ENCODE measurements around the gene ARSH. TPM values are rescaled to one million over a fixed set of nuclear protein-coding genes. Genes with fewer than 3 reads are reported as not detected.
"Not testable (repeated sequence)": the region's sequence is repeated elsewhere in the genome, so short reads cannot be mapped to it uniquely, and the experiment has no call there.

Gene ARSH
- polyA plus RNA-seq, 3 donors = 0.06 TPM; not detected in 2

GRCh38 chrX:3026074-3026815 lies 19.9 kb downstream of the ARSH start:
- 37 to 60% (median 56%) methylated on average over 10 of the region's 10 CpGs for WGBS, 3 donors
- no peak overlapping the region for H3K27ac ChIP-seq (ENCODE audit: low read depth, low read length)

- 53 to 79% (median 56%) methylated on average over 13 of the region's 13 CpGs for WGBS, 3 donors
Observed at GRCh38 chrX:3029129-3029528, 22.8 kb downstream of the ARSH start.

GRCh38 chrX:3037218-3037617 lies 30.9 kb downstream of the ARSH start:
- 87 to 92% (median 90%) methylated on average over 3 of the region's 3 CpGs for WGBS, 3 donors
- H3K27ac ChIP-seq (ENCODE audit: low read depth, low read length) = no peak overlapping the region

More at GRCh38 chrX:3029129-3029528, 22.8 kb downstream of the ARSH start:
- H3K27ac ChIP-seq (ENCODE audit: low read depth, low read length) = no peak overlapping the region

GRCh38 chrX:3044196-3044595 lies 37.9 kb downstream of the ARSH start:
- 49 to 78% (median 69%) methylated on average over 3 of the region's 3 CpGs for WGBS, 3 donors
- no peak overlapping the region for H3K27ac ChIP-seq (ENCODE audit: low read depth, low read length)

GRCh38 chrX:3044671-3045070 lies 38.3 kb downstream of the ARSH start:
- 78 to 86% (median 86%) methylated on average over 6 of the region's 6 CpGs for WGBS, 3 donors
- no peak overlapping the region for H3K27ac ChIP-seq (ENCODE audit: low read depth, low read length)

- H3K27ac ChIP-seq (ENCODE audit: low read depth, low read length) = no peak overlapping the region
- 49 to 84% (median 68%) methylated on average over 10 of the region's 10 CpGs for WGBS, 3 donors
Observed at GRCh38 chrX:3046253-3047240, 40.2 kb downstream of the ARSH start.

GRCh38 chrX:3050523-3051175 lies 44.3 kb downstream of the ARSH start:
- 84 to 88% (median 85%) methylated on average over 8 to 11 of the region's 11 CpGs for WGBS, 3 donors
- H3K27ac ChIP-seq (ENCODE audit: low read depth, low read length) = not testable (repeated sequence)

- 45 to 66% (median 53%) methylated on average over 3 of the region's 3 CpGs for WGBS, 3 donors
- no peak overlapping the region for H3K27ac ChIP-seq (ENCODE audit: low read depth, low read length)
Observed at GRCh38 chrX:3052860-3053259, 46.5 kb downstream of the ARSH start.

GRCh38 chrX:3066555-3066954 lies 60.2 kb downstream of the ARSH start:
- no peak overlapping the region for H3K27ac ChIP-seq (ENCODE audit: low read depth, low read length)
- 16 to 28% (median 27%) methylated on average over 8 to 9 of the region's 9 CpGs for WGBS, 3 donors

GRCh38 chrX:3075959-3076358 lies 69.6 kb downstream of the ARSH start:
- WGBS, 3 donors = 13 to 27% (median 24%) methylated on average over 1 of the region's 1 CpG
- H3K27ac ChIP-seq (ENCODE audit: low read depth, low read length) = no peak overlapping the region

GRCh38 chrX:3076416-3076991 lies 70.2 kb downstream of the ARSH start:
- 46 to 53% (median 52%) methylated on average over 20 to 21 of the region's 21 CpGs for WGBS, 3 donors
- no peak overlapping the region for H3K27ac ChIP-seq (ENCODE audit: low read depth, low read length)

Other genes with a start within 250 kb of the ARSH start
- gene GYG2, start 177.6 kb upstream of the ARSH start, polyA plus RNA-seq = 100 to 1,000 TPM in 1 of 3 donors, 10 to 100 TPM in 2; 13.6 to 441 (median 34.3) TPM
- 10 to 100 TPM in 2 of 3 donors, 1 to 10 TPM in 1; 5.4 to 22.1 (median 17.9) TPM for gene ARSD, start 77.2 kb upstream of the ARSH start, polyA plus RNA-seq
- gene ARSF, start 34.9 kb downstream of the ARSH start, polyA plus RNA-seq = under 1 TPM in 1 of 3 donors, not detected in 2; 0.14 TPM